ENCODE data around the gene HMOX2. TPM values are rescaled to one million over a fixed set of nuclear protein-coding genes. Genes with fewer than 3 reads are reported as not detected.
A peak's percentile ranks its signal among the peaks of the same experiment; 100 is the strongest.

The HMOX2 gene
- polyA plus RNA-seq, 2 of the 4 experiments (the other 2 are of a cell fraction): 35.4 to 47.7 TPM

DNA sequence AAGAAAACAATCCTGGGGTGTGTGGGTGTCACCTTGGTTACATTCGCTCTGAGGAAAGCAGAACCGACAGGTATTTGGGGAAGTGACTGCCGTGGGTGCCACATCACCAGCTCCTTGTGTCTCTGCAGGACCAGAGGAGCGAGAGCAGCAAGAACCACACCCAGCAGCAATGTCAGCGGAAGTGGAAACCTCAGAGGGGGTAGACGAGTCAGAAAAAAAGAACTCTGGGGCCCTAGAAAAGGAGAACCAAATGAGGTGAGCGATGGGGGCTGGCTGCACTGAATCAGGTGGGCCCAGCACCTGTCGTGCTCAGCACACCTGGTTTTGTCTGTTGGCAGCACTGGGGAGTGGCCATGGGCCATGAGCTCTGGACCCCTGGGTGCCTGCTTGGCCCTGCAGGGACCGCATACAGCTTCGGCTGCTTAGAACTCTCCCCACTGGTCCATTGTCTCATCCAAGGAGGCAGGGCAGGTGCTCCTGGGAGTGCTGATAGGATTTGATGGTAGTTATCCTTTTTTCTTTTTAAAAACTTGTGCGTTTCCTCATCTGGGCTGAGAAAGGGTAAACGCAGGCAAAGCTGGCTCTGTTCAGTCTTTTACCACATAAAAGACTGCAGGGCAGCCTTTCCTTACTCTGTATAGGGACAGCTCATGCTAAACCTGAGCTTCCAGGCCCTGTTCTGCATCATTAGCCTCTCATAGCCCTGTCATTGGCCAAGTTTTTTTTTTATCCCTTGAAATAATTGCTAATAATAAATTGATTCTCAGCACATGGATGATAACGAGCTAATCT is 29.4 kb downstream of the HMOX2 start:
- DNase-seq (ENCODE audit: low read depth in 1 of 2, low spot score in 1 of 2) (no peak), FAIRE-seq (no peak), ATAC-seq (no peak; a peak in 1 of 6 replicates)
- WGBS (ENCODE audit: missing lambda C conversion rate): 87% methylated on average over 13 of the region's 13 CpGs
- POLR2A ChIA-PET: no interaction called here
- CTCF ChIA-PET: interaction anchor here (0.6 to 18.0 kb wide), 28 partner anchors 9 to 879 kb away, joined by 3 to 301 read pairs (median 8); partner anchors contain the start of genes C16orf96, CDIP1, HMOX2 and MGRN1
- no peak overlapping the region for H3K27ac ChIP-seq
- H3K4me3 ChIP-seq: no peak overlapping the region
- H3K9me3 ChIP-seq: no peaks in the 10 kb centered on the region
- TF ChIP-seq NR3C1 (IDR thresholded peaks at IDR 0.05): no peak
- TF ChIP-seq CHD2 (IDR thresholded peaks at IDR 0.05; ENCODE audit: low read length, partially characterized antibody): no peak
- TF ChIP-seq, protein P1, sequence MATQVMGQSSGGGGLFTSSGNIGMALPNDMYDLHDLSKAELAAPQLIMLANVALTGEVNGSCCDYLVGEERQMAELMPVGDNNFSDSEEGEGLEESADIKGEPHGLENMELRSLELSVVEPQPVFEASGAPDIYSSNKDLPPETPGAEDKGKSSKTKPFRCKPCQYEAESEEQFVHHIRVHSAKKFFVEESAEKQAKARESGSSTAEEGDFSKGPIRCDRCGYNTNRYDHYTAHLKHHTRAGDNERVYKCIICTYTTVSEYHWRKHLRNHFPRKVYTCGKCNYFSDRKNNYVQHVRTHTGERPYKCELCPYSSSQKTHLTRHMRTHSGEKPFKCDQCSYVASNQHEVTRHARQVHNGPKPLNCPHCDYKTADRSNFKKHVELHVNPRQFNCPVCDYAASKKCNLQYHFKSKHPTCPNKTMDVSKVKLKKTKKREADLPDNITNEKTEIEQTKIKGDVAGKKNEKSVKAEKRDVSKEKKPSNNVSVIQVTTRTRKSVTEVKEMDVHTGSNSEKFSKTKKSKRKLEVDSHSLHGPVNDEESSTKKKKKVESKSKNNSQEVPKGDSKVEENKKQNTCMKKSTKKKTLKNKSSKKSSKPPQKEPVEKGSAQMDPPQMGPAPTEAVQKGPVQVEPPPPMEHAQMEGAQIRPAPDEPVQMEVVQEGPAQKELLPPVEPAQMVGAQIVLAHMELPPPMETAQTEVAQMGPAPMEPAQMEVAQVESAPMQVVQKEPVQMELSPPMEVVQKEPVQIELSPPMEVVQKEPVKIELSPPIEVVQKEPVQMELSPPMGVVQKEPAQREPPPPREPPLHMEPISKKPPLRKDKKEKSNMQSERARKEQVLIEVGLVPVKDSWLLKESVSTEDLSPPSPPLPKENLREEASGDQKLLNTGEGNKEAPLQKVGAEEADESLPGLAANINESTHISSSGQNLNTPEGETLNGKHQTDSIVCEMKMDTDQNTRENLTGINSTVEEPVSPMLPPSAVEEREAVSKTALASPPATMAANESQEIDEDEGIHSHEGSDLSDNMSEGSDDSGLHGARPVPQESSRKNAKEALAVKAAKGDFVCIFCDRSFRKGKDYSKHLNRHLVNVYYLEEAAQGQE (IDR thresholded peaks at IDR 0.05): no peak
- TF ChIP-seq ZSCAN20 (CRISPR knock-in tag; IDR thresholded peaks at IDR 0.05): no peak
- TF ChIP-seq EP300 (IDR thresholded peaks at IDR 0.05): no peak
- TF ChIP-seq ZFP36 (IDR thresholded peaks at IDR 0.05; ENCODE audit: borderline replicate concordance, partially characterized antibody): no peak
- TF ChIP-seq ZC3H11A (IDR thresholded peaks at IDR 0.05): no peak
- TF ChIP-seq, protein P2, sequence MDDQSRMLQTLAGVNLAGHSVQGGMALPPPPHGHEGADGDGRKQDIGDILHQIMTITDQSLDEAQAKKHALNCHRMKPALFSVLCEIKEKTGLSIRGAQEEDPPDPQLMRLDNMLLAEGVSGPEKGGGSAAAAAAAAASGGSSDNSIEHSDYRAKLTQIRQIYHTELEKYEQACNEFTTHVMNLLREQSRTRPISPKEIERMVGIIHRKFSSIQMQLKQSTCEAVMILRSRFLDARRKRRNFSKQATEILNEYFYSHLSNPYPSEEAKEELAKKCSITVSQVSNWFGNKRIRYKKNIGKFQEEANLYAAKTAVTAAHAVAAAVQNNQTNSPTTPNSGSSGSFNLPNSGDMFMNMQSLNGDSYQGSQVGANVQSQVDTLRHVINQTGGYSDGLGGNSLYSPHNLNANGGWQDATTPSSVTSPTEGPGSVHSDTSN (IDR thresholded peaks at IDR 0.05): no peak
- no peak for TF ChIP-seq CEBPB (IDR thresholded peaks at IDR 0.05)
- TF ChIP-seq TFCP2L1 (CRISPR knock-in tag; IDR thresholded peaks at IDR 0.05): no peak
- no peak for TF ChIP-seq MYC (IDR thresholded peaks at IDR 0.05; ENCODE audit: borderline replicate concordance, low read length)
- TF ChIP-seq HEYL (CRISPR knock-in tag; IDR thresholded peaks at IDR 0.05): no peak
- TF ChIP-seq MAZ (IDR thresholded peaks at IDR 0.05; ENCODE audit: borderline replicate concordance, low read depth, low read length): no peak
- no peak for TF ChIP-seq NPAS2 (CRISPR knock-in tag; IDR thresholded peaks at IDR 0.05; ENCODE audit: borderline replicate concordance)
- TF ChIP-seq MAFK (IDR thresholded peaks at IDR 0.05; ENCODE audit: partially characterized antibody): no peak
- no peak for TF ChIP-seq RARB (CRISPR knock-in tag; IDR thresholded peaks at IDR 0.05)
- no peak for TF ChIP-seq JUNB (IDR thresholded peaks at IDR 0.05)
- TF ChIP-seq EHMT2 (IDR thresholded peaks at IDR 0.05; ENCODE audit: low read depth): no peak
- H3K4me2 ChIP-seq: no peak overlapping the region
- H3K4me1 ChIP-seq: peaks cover 13% of the 10 kb centered on the region

DNA sequence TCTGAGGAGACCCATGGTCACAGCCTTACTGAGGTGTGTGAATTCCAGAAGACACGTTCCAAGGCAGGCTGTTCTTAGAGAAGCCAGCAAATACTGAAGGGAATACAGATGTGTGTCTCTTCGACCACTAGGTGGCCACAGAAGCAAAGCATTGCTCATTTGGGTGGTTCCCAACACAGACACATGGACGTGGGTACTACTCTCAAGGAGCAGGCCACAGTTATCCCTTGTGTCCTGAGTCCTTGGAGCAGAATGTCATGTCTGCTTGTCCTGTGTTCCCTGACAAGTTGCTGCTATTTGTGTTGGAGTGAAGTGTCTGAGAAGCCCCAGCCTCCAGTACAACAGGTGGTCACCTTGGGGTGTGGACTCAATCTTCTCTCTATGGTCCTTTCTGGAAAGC is 30.3 kb downstream of the HMOX2 start:
- FAIRE-seq (peak; percentile 43), DNase-seq (ENCODE audit: low read depth in 1 of 2, low spot score in 1 of 2) (peak; percentile 62 to 77), ATAC-seq (peak; percentile 89 to 95)
- no peak overlapping the region for H3K4me3 ChIP-seq
- peaks cover 4% of the 10 kb centered on the region for H3K4me1 ChIP-seq
- 8% methylated on average over 3 of the region's 3 CpGs for WGBS (ENCODE audit: missing lambda C conversion rate)
- H3K4me2 ChIP-seq: no peak overlapping the region
- CTCF ChIA-PET: interaction anchor here (0.7 to 18.0 kb wide), 34 partner anchors 7 to 505 kb away, joined by 3 to 301 read pairs (median 6); partner anchors contain the start of genes C16orf96, CDIP1, MGRN1 and NMRAL1
- TF ChIP-seq SMC3 (IDR thresholded peaks at IDR 0.05) (peak; percentile 46; the same call in 2 of the 3 replicates), RNF2 (IDR thresholded peaks at IDR 0.05; ENCODE audit: borderline replicate concordance, low read depth) (no peak), HDAC2 (IDR thresholded peaks at IDR 0.05) (no peak), JUNB (IDR thresholded peaks at IDR 0.05) (no peak), FOXS1 (CRISPR knock-in tag; IDR thresholded peaks at IDR 0.05) (no peak), ZNF302 (CRISPR knock-in tag; IDR thresholded peaks at IDR 0.05) (no peak), MYC (IDR thresholded peaks at IDR 0.05; ENCODE audit: borderline replicate concordance, low read length) (no peak), RAD21 (conservative IDR thresholded peaks at IDR 0.05 in 1 of 2, IDR thresholded peaks at IDR 0.05 in 1 of 2) (peak; percentile 76 to 82), POLR2AphosphoS2 (conservative IDR thresholded peaks at IDR 0.05; ENCODE audit: low read length) (no peak), CEBPB (IDR thresholded peaks at IDR 0.05) (no peak), TP53 (CRISPR knock-in tag; IDR thresholded peaks at IDR 0.05) (no peak)
- TF ChIP-seq, protein P3, sequence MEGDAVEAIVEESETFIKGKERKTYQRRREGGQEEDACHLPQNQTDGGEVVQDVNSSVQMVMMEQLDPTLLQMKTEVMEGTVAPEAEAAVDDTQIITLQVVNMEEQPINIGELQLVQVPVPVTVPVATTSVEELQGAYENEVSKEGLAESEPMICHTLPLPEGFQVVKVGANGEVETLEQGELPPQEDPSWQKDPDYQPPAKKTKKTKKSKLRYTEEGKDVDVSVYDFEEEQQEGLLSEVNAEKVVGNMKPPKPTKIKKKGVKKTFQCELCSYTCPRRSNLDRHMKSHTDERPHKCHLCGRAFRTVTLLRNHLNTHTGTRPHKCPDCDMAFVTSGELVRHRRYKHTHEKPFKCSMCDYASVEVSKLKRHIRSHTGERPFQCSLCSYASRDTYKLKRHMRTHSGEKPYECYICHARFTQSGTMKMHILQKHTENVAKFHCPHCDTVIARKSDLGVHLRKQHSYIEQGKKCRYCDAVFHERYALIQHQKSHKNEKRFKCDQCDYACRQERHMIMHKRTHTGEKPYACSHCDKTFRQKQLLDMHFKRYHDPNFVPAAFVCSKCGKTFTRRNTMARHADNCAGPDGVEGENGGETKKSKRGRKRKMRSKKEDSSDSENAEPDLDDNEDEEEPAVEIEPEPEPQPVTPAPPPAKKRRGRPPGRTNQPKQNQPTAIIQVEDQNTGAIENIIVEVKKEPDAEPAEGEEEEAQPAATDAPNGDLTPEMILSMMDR (IDR thresholded peaks at IDR 0.05): peak; percentile 88
- no peak overlapping the region for H3K27ac ChIP-seq
- H3K9me3 ChIP-seq: no peaks in the 10 kb centered on the region
- POLR2A ChIA-PET: no interaction called here
